WTC11 (cell line): Measurements from ENCODE around the gene MAMLD1.

Experiments used
- ATF3 ChIP-seq: sonication (generic); formaldehyde crosslinking; conservative IDR thresholded peaks from 2 replicates; pipeline ENCODE4 v1.8.1; 2022; ENCODE audit warnings: mild to moderate bottlenecking, missing genetic modification reagents
- CREB1 ChIP-seq: sonication (generic); formaldehyde crosslinking; IDR thresholded peaks from 2 replicates; pipeline ENCODE4 v1.8.0; 2023; ENCODE audit warnings: mild to moderate bottlenecking, missing genetic modification reagents
- CREM ChIP-seq: sonication (generic); formaldehyde crosslinking; IDR thresholded peaks from 2 replicates; pipeline ENCODE4 v1.8.1; 2022; ENCODE audit warnings: mild to moderate bottlenecking, missing genetic modification reagents, moderate library complexity
- CTCF ChIP-seq: fragments of 200-600 bp; IDR thresholded peaks from 2 replicates; pipeline ENCODE4 v1.8.0; 2022; ENCODE audit warnings: antibody characterized with exemption
- MAX ChIP-seq: sonication (generic); formaldehyde crosslinking; IDR thresholded peaks from 2 replicates; pipeline ENCODE4 v1.8.0; 2022; ENCODE audit warnings: mild to moderate bottlenecking, missing genetic modification reagents
- MLX ChIP-seq: sonication (generic); formaldehyde crosslinking; IDR thresholded peaks from 2 replicates; pipeline ENCODE4 v1.8.1; 2023; ENCODE audit warnings: mild to moderate bottlenecking, missing genetic modification reagents, moderate library complexity
- NR3C1 ChIP-seq: sonication (generic); formaldehyde crosslinking; conservative IDR thresholded peaks from 2 replicates; pipeline ENCODE4 v1.8.1; 2023; ENCODE audit warnings: low read depth, mild to moderate bottlenecking, missing genetic modification reagents
- PREB ChIP-seq: sonication (generic); formaldehyde crosslinking; IDR thresholded peaks from 2 replicates; pipeline ENCODE4 v1.8.1; 2022; ENCODE audit warnings: mild to moderate bottlenecking, missing genetic modification reagents, moderate library complexity, borderline replicate concordance
- PRRX2 ChIP-seq: fragments of 250-450 bp; sonication (Bioruptor Pico); IDR thresholded peaks from 2 replicates; pipeline ENCODE4 v1.8.0; 2021; ENCODE audit warnings: mild to moderate bottlenecking
- RORB ChIP-seq: fragments of 250-450 bp; sonication (Bioruptor Pico); IDR thresholded peaks from 2 replicates; pipeline ENCODE4 v1.9.0; 2021; ENCODE audit warnings: mild to moderate bottlenecking
- SP1 ChIP-seq: sonication (generic); formaldehyde crosslinking; conservative IDR thresholded peaks from 2 replicates; pipeline ENCODE4 v1.8.1; 2022; ENCODE audit warnings: missing genetic modification reagents
- USF2 ChIP-seq: sonication (generic); formaldehyde crosslinking; IDR thresholded peaks from 2 replicates; pipeline ENCODE4 v1.8.1; 2023; ENCODE audit warnings: mild to moderate bottlenecking, missing genetic modification reagents, moderate library complexity
- ZNF121 ChIP-seq: sonication (generic); formaldehyde crosslinking; IDR thresholded peaks from 2 replicates; pipeline ENCODE4 v1.8.0; 2023; ENCODE audit warnings: missing genetic modification reagents
- ZSCAN18 ChIP-seq: fragments of 250-450 bp; sonication (Bioruptor Pico); IDR thresholded peaks from 2 replicates; pipeline ENCODE4 v2.1.2; 2022; ENCODE audit warnings: mild to moderate bottlenecking, moderate library complexity

GRCh38 chrX:150377005-150377404 is 13.9 kb downstream of the MAMLD1 start:
- no peak for TF ChIP-seq MAX (CRISPR knock-in tag)
- no peak for TF ChIP-seq NR3C1 (CRISPR knock-in tag)
- TF ChIP-seq USF2 (CRISPR knock-in tag) = no peak
- no peak for TF ChIP-seq ZSCAN18
- TF ChIP-seq CTCF = no peak
- TF ChIP-seq CREB1 (CRISPR knock-in tag) = no peak
- no peak for TF ChIP-seq SP1 (CRISPR knock-in tag)
- no peak for TF ChIP-seq ATF3 (CRISPR knock-in tag)
- TF ChIP-seq RORB = no peak
- TF ChIP-seq ZNF121 (CRISPR knock-in tag) = no peak
- TF ChIP-seq CREM (CRISPR knock-in tag) = no peak
- TF ChIP-seq PRRX2 = no peak
- no peak for TF ChIP-seq MLX (CRISPR knock-in tag)
- TF ChIP-seq PREB (CRISPR knock-in tag) = no peak
